Dedifferentiated amniotic fluid mesenchymal stem cell (primary cell): ENCODE data around the gene ITCH.
A peak's percentile ranks its signal among the peaks of the same experiment; 100 is the strongest.
"Not testable (repeated sequence)": the region's sequence is repeated elsewhere in the genome, so short reads cannot be mapped to it uniquely, and the experiment has no call there.

Experiments
- DNase-seq: peaks from one replicate; pipeline ENCODE4 v3.0.0-alpha.2; 2016; ENCODE audit errors: extremely low spot score

Gene ITCH

GRCh38 chr20:34458631-34459030, 95.6 kb downstream of the ITCH start:
- no peak for DNase-seq

- peak; percentile 23 for DNase-seq
These were observed 96.3 kb downstream of the ITCH start for GRCh38 chr20:34459209-34459897.

- DNase-seq = no peak
These were observed 98.7 kb downstream of the ITCH start for GRCh38 chr20:34461779-34462087.

- DNase-seq = no peak
These were observed 105.9 kb downstream of the ITCH start for GRCh38 chr20:34468951-34469350.

- peak; percentile 40 for DNase-seq
These were observed 109.3 kb downstream of the ITCH start for GRCh38 chr20:34472246-34472925.

- DNase-seq = no peak
These were observed 110.3 kb downstream of the ITCH start for GRCh38 chr20:34473262-34473883.

- DNase-seq = no peak
These were observed 113.1 kb downstream of the ITCH start for GRCh38 chr20:34475979-34476736.

GRCh38 chr20:34479627-34480026, 116.6 kb downstream of the ITCH start:
- no peak for DNase-seq

GRCh38 chr20:34482154-34482553, 119.1 kb downstream of the ITCH start:
- DNase-seq = not testable (repeated sequence)

- DNase-seq = not testable (repeated sequence)
These were observed 120.6 kb downstream of the ITCH start for GRCh38 chr20:34483585-34484220.

GRCh38 chr20:34485068-34485634, 122.1 kb downstream of the ITCH start:
- DNase-seq = no peak

GRCh38 chr20:34491226-34491931, 128.3 kb downstream of the ITCH start:
- no peak for DNase-seq

- DNase-seq = no peak
These were observed 128.9 kb downstream of the ITCH start for GRCh38 chr20:34491932-34492509.

- DNase-seq = no peak
These were observed 130.6 kb downstream of the ITCH start for GRCh38 chr20:34493646-34494045.

GRCh38 chr20:34495307-34495706, 132.2 kb downstream of the ITCH start:
- DNase-seq = no peak

GRCh38 chr20:34495916-34496315, 132.8 kb downstream of the ITCH start:
- DNase-seq = no peak

GRCh38 chr20:34497596-34497995, 134.5 kb downstream of the ITCH start:
- DNase-seq = not testable (repeated sequence)

- no peak for DNase-seq
These were observed 137.8 kb downstream of the ITCH start for GRCh38 chr20:34500823-34501222.

- DNase-seq = no peak
These were observed 143.4 kb downstream of the ITCH start for GRCh38 chr20:34506480-34506879.

GRCh38 chr20:34507702-34508413, 144.8 kb downstream of the ITCH start:
- no peak for DNase-seq
